Large intestine (tissue), 12 donors: ENCODE measurements around the gene TPCN1. TPM values are rescaled to one million over a fixed set of nuclear protein-coding genes. Genes with fewer than 3 reads are reported as not detected.

Experiments
- DNase-seq, 2 donors: peaks; one replicate each; pipeline versions ENCODE4 v3.0.0 to v3.0.0-alpha.2; 2013
- H3K27ac ChIP-seq: one replicate; pipeline ENCODE4 v1.5.1; 2013; ENCODE audit warnings: low read length
- H3K27me3 ChIP-seq: 2 replicates; pipeline ENCODE4 v1.6.1; 2013; ENCODE audit warnings: low read length; ENCODE audit not compliant: control insufficient read depth, insufficient read depth
- H3K36me3 ChIP-seq: 2 replicates; pipeline ENCODE4 v1.6.1; 2013; ENCODE audit warnings: low read length; ENCODE audit not compliant: control insufficient read depth, insufficient read depth
- H3K4me1 ChIP-seq: one replicate; pipeline ENCODE4 v1.6.1; 2013; ENCODE audit warnings: low read length; ENCODE audit not compliant: control insufficient read depth, insufficient read depth
- H3K4me3 ChIP-seq: one replicate; pipeline ENCODE4 v1.5.1; 2013; ENCODE audit warnings: low read length
- H3K9me3 ChIP-seq: one replicate; pipeline ENCODE4 v1.6.1; 2013; ENCODE audit warnings: mild to moderate bottlenecking, low read depth, low read length, moderate library complexity; ENCODE audit not compliant: control insufficient read depth
- WGBS: methylation state at CpG from one replicate; pipeline ENCODE4 v1.1.5; 2013; ENCODE audit warnings: low lambda C conversion rate; ENCODE audit not compliant: insufficient coverage; 5-methylcytosine and 5-hydroxymethylcytosine counted together
- long read RNA-seq, 11 donors: transcript quantifications; one replicate each; lab custom pipeline, GENCODE V29; 2026
- polyA plus RNA-seq: library from polyadenylated mRNA; unstranded; fragments of 120-200 nt; gene quantifications from one replicate; pipeline ENCODE4 v1.2.1, GENCODE V29; 2013

The TPCN1 gene
- polyA plus RNA-seq = 65.5 TPM
- long read RNA-seq, donor 1 = 0 reads
- long read RNA-seq, donor 2, full-length matches to known transcripts = 2 of 2 reads
- long read RNA-seq, donor 2, partial matches to known transcripts = 0 of 2 reads
- long read RNA-seq, donor 2, other reads (novel, unspliced or antisense) = 0 of 2 reads
- long read RNA-seq, donor 3 = 0 reads
- long read RNA-seq, donor 4 = 0 reads
- long read RNA-seq, donor 5, full-length matches to known transcripts = 2 of 2 reads
- long read RNA-seq, donor 5, partial matches to known transcripts = 0 of 2 reads
- long read RNA-seq, donor 5, other reads (novel, unspliced or antisense) = 0 of 2 reads
- long read RNA-seq, donor 6, full-length matches to known transcripts = 2 of 2 reads
- long read RNA-seq, donor 6, partial matches to known transcripts = 0 of 2 reads
- long read RNA-seq, donor 6, other reads (novel, unspliced or antisense) = 0 of 2 reads
- long read RNA-seq, donor 7 = 0 reads
- long read RNA-seq, donor 8 = 0 reads
- long read RNA-seq, donor 9, partial matches to known transcripts = 0 of 1 reads
- long read RNA-seq, donor 9, other reads (novel, unspliced or antisense) = 0 of 1 reads
- long read RNA-seq, donor 10, partial matches to known transcripts = 0 of 2 reads
- long read RNA-seq, donor 10, other reads (novel, unspliced or antisense) = 0 of 2 reads
- long read RNA-seq, donor 11, partial matches to known transcripts = 0 of 1 reads
- long read RNA-seq, donor 11, other reads (novel, unspliced or antisense) = 0 of 1 reads

DNA sequence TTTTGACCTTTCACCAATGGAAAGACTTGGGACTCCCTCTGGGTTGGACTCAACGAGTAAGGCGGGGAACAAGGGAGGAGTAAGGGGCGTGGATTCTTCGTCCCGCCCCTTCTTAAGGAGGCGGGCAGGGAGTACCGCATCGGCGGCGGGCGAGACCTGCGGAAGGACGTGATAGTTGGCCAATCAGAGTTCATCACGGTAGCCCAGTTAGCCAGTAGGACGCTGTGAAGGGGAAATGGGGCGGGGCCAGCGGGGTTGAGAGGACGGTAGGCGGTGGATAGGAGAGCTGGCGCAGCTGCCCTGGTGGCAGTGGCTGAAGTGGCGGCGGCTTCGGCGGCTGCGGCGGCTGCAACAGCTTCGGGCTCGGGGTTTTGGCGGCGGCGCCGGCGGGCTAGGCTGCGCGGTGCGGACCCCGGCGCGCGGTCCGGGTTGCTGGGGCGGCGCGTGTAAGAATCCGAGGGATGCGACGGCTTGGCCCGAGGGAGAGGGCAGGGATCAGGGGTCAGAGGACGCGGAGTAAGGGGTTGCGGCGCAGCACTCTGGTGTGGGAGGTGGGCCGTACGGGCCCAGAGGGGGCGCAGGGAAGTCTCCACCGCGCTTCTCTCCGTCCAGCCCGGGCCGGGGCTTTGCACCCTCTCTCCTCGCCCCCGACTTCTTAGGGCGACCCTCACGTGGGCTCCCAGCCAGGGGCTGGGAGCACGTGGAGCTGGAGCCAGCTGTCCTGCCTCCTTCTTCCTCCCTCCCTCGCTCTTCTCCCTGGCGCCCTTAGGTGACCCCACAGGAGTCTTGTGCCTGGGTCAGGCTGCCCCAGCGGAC, at the start of gene TPCN1:
TSS of gene TPCN1 (plus strand) at position 284 of the 816 bp plus-strand sequence. CDS start 5,389 bp downstream, outside the sequence.
- Histone ChIP-seq H3K27me3 (no peaks in the 10 kb centered on the region), H3K4me1 (peaks cover 21% of the 10 kb centered on the region), H3K9me3 (no peaks in the 10 kb centered on the region), H3K36me3 (no peaks in the 10 kb centered on the region), H3K27ac (peak within 1 kb of the TSS; percentile 99), H3K4me3 (peak within 1 kb of the TSS; percentile 66)
- peak; percentile 100 for DNase-seq
- WGBS = no CpG with 5 or more reads among the region's 68 CpGs

DNA sequence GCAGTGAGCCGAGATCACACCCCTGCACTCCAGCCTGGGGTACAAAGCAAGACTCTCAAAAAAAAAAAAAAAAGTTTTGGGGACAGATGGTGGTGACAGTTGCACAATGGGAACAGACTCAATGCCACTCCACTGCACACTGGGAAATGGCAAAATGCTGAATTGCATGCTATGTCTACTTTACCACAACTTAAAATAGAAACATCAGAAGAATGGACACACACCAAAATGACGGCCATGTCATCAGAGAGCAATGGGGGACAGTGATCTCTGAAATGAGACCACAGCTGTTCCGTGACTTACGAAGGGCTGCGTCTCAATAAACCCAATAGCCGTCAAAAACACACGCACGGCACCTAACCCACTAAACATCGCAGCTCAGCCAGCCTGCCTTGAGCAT, 49.7 kb upstream of the TPCN1 start:
- no peaks in the 10 kb centered on the region for H3K27me3 ChIP-seq
- H3K27ac ChIP-seq = no peak overlapping the region
- no CpG with 5 or more reads among the region's 9 CpGs for WGBS
- H3K9me3 ChIP-seq = no peaks in the 10 kb centered on the region
- H3K4me1 ChIP-seq = peaks cover 3% of the 10 kb centered on the region
- H3K4me3 ChIP-seq = no peak overlapping the region
- peaks cover 83% of the 10 kb centered on the region for H3K36me3 ChIP-seq
- DNase-seq = no peak

DNA sequence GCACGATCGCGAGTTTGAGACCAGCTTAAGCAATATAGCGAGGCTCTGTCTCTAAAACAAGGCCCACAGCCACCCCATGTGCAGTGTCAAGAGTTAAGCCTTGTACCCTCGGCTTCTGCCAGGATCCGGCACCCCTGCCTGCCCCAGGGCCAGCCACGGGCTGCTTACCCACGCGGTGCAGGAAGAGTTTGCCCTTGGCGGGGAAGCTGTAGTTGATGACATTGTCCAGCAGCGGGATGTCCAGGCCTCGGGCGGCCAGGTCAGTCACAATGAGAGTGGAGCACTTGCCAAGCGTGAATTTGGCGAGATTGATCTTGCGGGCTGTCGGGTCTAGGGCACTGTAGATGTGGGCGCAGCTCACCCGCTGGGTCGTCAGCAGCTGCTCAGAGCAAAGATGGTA, 49.1 kb upstream of the TPCN1 start:
- peaks cover 86% of the 10 kb centered on the region for H3K36me3 ChIP-seq
- DNase-seq = no peak

DNA sequence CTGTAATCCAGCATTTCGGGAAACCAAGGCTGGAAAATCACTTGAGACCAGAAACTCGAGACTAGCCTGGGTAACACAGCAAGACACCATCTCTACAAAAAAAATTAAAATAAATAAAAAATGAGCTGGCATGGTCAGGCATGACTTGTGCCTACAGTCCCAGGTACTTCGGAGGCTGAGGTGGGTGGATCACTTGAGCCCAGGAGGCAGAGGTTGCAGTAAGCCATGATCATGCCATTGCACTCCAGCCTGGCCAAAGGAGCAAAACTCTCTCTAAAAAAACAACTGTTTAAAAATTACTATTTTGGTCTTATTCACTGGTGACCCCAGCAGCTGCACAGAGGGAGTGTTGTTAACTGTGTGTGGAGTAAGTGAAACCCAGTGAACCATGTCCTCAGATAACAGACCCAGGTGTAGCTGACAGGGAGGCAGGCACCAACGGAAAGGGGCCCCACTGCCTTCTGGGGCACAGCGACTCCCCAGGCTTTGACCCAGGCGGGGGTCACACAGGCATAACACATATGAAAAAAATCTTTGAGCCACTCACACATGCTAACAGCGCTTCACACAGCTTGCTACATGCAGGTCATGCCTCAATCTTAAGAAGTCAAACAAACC, 48.1 kb upstream of the TPCN1 start:
- H3K4me3 ChIP-seq = no peak overlapping the region
- H3K36me3 ChIP-seq = peaks cover 87% of the 10 kb centered on the region
- no CpG with 5 or more reads among the region's 7 CpGs for WGBS
- no peak overlapping the region for H3K27ac ChIP-seq
- H3K4me1 ChIP-seq = peaks cover 3% of the 10 kb centered on the region
- no peaks in the 10 kb centered on the region for H3K27me3 ChIP-seq
- H3K9me3 ChIP-seq = no peaks in the 10 kb centered on the region
- peak in 1 of 2 donors; percentile 61 for DNase-seq

More for the DNA sequence above, 49.1 kb upstream of the TPCN1 start:
- Histone ChIP-seq H3K27me3 (no peaks in the 10 kb centered on the region), H3K4me3 (no peak overlapping the region), H3K9me3 (no peaks in the 10 kb centered on the region), H3K4me1 (peaks cover 3% of the 10 kb centered on the region), H3K27ac (no peak overlapping the region)
- no CpG with 5 or more reads among the region's 20 CpGs for WGBS

DNA sequence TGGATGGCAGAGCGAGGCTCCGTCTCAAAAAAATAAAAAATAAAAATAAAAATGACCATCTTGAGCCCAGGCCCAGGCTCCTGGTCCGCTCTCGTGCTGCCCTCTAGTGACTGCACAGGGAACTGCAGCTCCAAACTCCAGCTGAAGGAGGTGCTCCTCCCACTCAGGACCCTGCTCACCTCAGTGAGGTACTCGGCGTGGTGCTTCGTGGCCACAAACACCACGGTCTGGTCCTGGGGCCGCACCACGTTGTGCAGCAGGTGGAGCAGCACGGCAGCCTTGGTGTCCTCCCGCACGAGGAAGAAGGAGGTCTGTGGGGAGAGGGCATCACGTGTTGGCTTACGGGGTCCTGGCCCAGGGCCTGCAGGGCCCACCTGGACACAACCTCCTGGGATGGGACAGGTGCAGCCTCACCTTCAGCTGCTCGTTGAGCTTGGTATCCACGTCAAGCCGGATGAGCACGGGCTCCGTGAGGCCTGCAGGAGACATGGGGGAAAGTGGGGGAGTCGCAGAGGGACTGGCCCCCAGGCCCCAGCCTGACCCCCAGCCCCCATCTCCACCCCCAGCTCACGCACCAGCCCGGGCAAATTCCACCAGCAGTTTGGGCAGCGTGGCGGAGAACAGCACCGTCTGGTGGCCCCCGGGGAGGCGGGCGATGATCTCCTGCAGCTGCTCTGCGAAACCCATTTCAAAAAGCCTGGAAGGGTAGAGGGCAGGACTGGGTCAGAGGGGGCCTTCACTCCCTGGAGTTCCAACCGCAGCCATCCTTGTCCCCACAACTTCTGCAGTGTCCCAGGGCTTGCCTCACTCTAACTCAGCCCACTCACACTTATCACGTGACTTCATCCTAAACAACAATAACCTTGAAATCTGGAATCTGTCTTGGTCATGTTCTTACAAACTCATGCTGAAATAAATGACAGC, 46.5 kb upstream of the TPCN1 start:
- no peak overlapping the region for H3K4me3 ChIP-seq
- peak; percentile 37 to 52 for DNase-seq
- no peak overlapping the region for H3K27ac ChIP-seq
- WGBS = no CpG with 5 or more reads among the region's 32 CpGs
- no peaks in the 10 kb centered on the region for H3K9me3 ChIP-seq
- H3K36me3 ChIP-seq = peaks cover 88% of the 10 kb centered on the region
- H3K4me1 ChIP-seq = peaks cover 3% of the 10 kb centered on the region
- H3K27me3 ChIP-seq = no peaks in the 10 kb centered on the region

DNA sequence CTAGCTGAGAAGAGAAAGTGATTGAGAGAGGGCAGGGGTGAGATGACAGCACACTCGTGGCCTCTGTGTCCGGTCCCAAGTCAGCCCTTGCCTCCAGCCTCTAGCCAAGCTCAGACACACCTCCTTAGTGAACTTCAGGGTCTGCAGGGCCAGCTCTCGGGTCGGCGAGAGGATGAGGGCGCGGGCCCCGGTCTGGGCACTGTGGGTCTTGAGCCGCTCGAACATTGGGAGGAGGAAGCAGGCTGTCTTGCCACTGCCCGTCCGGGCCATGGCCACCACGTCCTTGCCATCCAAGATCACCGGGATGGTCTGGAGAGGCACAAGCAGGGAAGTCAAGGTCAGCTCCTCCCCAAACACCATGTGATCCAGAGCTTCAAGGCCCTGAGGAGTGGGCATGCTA, 42.2 kb upstream of the TPCN1 start:
- H3K4me3 ChIP-seq = no peak overlapping the region
- DNase-seq = no peak
- peaks cover under 1% of the 10 kb centered on the region for H3K4me1 ChIP-seq
- no peaks in the 10 kb centered on the region for H3K27me3 ChIP-seq
- H3K9me3 ChIP-seq = no peaks in the 10 kb centered on the region
- H3K36me3 ChIP-seq = peaks cover 64% of the 10 kb centered on the region
- no peak overlapping the region for H3K27ac ChIP-seq
- no CpG with 5 or more reads among the region's 14 CpGs for WGBS

DNA sequence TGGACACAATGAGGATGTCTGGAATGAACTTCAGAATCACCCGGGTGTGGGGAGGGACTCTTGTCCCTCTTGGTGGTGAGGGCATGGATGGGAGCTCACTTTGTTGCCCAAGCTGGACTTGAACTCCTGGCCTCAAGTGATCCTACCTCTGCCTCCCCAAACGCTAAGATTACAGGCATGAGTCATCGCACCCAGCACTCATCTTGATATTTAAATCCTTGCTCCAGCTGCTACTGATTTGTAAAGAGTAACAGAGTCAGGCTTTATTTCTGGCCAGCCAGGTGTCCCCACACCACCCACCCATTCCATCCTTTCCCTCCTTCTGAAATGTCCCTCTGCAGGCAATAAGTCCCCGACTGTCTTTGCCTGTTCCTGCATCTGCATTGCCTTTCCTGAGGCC, 40.9 kb upstream of the TPCN1 start:
- H3K27me3 ChIP-seq = no peaks in the 10 kb centered on the region
- no CpG with 5 or more reads among the region's 4 CpGs for WGBS
- peaks cover 4% of the 10 kb centered on the region for H3K4me1 ChIP-seq
- peaks cover 3% of the 10 kb centered on the region for H3K9me3 ChIP-seq
- no peak overlapping the region for H3K27ac ChIP-seq
- peaks cover 54% of the 10 kb centered on the region for H3K36me3 ChIP-seq
- DNase-seq = no peak
- no peak overlapping the region for H3K4me3 ChIP-seq

DNA sequence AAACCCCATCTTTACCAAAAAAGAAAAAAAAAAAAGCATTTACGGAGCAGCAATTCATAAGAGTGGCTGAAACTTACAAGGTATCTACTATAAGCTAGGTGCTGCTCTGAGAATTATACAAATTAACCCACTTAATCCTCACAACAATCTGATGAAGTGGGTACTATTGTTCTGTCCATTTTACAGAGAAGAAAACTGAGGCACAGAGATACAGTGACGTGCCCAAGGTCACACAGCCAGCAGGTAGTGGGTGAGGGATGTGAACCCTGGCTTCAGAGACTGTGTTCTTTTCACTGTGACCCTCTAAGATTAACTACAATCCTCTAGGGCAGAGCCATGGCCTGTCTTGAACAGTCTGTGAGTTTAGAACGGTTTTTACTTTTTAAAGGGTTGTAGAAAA, 39.3 kb upstream of the TPCN1 start:
- Histone ChIP-seq H3K4me1 (peaks cover 14% of the 10 kb centered on the region), H3K9me3 (peaks cover 3% of the 10 kb centered on the region), H3K27ac (no peak overlapping the region), H3K36me3 (peaks cover 45% of the 10 kb centered on the region), H3K4me3 (no peak overlapping the region), H3K27me3 (no peaks in the 10 kb centered on the region)
- DNase-seq = no peak
- 100% methylated on average over 1 of the region's 3 CpGs for WGBS

DNA sequence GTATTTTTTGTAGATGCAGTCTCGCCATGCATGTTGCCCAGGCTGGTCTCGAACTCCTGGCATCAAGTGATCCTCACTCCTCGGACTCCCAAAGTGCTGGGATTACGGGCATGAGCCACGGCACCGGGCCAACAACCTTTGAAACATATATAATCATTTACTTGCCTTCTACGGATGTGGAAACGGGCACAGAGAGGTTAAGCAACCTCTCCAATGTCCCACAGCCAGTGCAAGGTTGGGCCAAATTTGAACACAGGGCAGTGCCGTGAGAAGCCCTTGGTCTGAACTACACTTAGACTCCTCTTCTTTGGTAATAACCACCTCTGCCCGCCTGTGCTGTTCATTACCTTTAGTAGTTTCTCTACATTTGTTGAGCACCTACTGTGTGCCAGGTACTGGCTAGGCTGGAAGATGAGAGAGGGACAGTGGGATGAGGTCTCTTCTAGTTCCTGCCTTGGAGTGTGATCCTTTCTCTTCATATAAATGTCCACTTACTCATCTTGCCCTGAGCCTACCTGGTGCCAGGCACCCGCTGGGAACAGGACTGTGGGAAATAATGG, 38.2 kb upstream of the TPCN1 start:
- H3K9me3 ChIP-seq = peaks cover 3% of the 10 kb centered on the region
- H3K27ac ChIP-seq = no peak overlapping the region
- H3K4me1 ChIP-seq = peaks cover 17% of the 10 kb centered on the region
- no peaks in the 10 kb centered on the region for H3K27me3 ChIP-seq
- peaks cover 34% of the 10 kb centered on the region for H3K36me3 ChIP-seq
- no CpG with 5 or more reads among the region's 11 CpGs for WGBS
- no peak overlapping the region for H3K4me3 ChIP-seq
- no peak for DNase-seq
